NOMO-1 (cell line): ENCODE results near the gene DHRS4L2.
A peak's percentile ranks its signal among the peaks of the same experiment; 100 is the strongest.
"Not testable (repeated sequence)": the region's sequence is repeated elsewhere in the genome, so short reads cannot be mapped to it uniquely, and the experiment has no call there.

ENCODE experiments used
- DNase-seq, 2 experiments: peaks; one replicate each; lab custom pipeline; 2025; ENCODE audit not compliant: unreplicated experiment in 2 of 2; lab: John Stamatoyannopoulos, UW

DHRS4L2 gene

DNA sequence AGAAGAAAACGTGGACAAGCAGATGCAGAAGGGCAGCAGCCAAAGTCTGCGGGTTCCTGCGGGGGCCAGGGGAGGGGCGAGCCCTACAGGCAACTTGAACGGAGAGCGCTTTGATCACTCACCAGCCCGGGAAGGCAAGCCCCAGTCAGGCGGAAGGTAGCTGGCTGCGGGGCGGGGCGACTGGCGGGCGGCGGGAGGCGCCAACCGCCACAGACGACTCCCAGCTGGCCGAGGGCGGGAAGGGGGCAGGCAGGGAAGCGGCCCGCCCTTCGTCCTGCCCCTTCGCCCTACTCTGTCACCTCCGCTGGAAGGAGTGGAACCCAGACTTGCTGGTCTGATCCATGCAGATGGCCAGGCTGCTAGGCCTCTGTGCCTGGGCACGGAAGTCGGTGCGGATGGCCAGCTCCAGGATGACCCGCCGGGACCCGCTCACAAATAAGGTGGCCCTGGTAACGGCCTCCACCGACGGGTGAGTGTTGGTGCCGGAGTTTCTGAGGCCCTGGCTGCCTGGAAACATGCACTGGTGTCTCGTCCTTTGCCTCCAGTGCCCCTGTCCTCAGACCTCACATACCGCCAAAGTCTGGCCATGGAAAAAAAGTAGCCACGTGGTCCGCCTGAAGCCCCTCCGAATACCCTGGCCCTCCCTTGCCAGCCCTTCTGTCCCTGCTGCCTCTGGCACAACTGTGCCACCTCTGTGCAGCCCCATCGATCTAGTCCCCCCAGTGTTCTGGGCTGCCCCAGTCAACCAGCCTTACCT lies at the start of gene DHRS4L2:
TSS of gene DHRS4L2 (plus strand) at position 323 of the 757 bp plus-strand sequence. CDS start at position 342, 19 bp downstream.
- DNase-seq = peak; percentile 83 to 96

DNA sequence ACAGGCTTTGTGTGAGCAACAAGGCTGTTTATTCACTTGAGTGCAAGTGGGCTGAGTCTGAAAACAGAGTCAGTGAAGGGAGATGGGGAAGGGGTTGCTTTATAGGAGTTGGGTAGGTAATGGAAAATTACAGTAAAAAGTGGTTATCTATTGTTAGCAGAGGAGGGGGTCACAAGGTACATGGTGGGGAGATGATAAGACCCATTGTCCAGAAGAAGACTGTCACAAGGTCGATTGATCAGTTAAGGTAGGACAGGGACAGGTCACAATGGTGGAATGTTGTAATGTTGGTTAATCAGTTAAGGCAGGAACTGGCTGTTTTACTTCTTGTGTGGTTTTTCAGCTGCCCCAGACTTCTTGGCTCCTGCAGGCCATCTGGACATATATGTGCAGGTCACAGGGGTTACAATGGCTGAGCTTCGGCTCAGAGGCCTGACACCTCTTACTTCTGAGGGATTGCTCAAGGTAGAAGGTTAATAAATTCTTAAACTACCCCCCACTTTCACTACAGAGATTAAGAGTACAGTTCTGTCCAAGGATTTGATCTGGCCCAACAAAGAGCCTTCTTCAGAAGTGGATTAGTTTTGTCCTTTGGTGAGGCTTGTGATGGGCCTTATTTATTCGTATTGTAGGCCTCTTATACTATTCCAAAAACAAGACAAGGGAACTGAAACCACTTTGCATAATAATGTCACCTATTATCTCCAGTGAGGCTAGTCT lies 49.0 kb upstream of the DHRS4L2 start:
- DNase-seq = no peak

DNA sequence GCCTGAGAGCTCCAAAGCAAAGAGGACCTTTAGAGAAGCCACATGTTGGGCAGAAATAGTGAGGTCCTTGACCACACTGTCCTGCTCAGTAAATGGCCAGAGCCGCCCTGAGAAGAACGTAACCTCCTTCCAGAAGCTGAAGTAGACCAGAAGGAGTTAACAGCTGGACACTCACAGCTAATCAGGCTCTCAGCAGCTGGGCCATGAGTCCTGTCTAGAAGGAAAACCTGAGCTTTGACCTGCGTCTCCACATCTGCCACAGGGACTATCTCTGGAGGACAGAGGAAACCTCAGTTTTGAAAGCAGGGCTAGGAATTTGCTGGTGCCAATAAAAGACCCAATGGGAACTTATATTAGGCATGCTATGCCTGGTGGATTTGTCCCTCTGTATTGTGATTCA lies 47.5 kb upstream of the DHRS4L2 start:
- DNase-seq = no peak

DNA sequence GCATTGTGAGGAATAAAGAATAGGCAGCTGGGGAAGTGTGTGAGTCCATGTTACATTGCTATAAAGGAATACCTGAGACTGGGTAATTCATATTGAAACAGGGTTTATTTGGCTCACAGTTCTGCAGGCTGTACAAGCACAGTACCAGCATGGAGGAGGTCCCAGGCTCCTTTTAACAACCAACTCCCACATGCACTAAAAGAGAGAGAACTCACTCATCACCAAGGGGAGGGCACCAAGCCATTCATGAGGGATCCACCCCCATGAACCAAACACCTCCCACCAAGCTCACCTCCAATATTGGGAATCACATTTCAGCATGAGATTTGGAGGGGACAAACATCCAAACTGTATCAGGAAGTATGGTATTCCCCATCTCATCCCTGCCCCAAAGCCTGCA lies 47.1 kb upstream of the DHRS4L2 start:
- DNase-seq = no peak

DNA sequence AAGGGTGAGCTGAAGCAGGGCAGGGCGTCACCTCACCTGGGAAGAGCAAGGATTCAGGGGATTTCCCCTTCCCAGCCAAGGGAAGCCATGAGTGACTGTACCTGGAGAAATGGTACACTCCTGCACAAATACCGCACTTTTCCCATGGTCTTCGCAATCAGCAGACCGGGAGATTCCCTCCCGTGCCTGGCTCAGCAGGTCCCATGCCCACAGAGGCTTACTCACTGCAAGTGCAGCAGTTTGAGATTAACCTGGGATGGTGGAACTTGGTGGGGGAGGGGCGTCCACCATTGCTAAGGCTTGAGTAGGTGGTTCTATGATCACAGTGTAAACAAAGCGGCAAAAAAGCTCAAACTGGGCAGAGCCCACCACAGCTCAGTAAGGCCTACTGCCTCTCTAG lies 46.1 kb upstream of the DHRS4L2 start:
- no peak for DNase-seq

DNA sequence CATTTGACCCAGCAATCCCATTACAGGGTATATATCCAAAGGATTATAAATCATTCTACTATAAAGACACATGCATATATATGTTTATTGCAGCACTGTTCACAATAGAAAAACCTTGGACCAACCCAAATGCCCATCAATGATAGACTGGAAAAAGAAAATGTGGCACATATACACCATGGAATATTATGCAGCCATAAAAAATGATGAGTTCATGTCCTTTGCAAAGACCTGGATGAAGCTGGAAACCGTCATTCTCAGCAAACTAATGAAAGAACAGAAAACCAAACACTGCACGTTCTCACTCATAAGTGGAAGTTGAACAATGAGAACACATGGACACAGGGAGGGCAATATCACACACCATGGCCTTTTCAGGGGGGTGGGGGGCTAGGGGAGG lies 39.7 kb upstream of the DHRS4L2 start:
- DNase-seq = not testable (repeated sequence)

DNA sequence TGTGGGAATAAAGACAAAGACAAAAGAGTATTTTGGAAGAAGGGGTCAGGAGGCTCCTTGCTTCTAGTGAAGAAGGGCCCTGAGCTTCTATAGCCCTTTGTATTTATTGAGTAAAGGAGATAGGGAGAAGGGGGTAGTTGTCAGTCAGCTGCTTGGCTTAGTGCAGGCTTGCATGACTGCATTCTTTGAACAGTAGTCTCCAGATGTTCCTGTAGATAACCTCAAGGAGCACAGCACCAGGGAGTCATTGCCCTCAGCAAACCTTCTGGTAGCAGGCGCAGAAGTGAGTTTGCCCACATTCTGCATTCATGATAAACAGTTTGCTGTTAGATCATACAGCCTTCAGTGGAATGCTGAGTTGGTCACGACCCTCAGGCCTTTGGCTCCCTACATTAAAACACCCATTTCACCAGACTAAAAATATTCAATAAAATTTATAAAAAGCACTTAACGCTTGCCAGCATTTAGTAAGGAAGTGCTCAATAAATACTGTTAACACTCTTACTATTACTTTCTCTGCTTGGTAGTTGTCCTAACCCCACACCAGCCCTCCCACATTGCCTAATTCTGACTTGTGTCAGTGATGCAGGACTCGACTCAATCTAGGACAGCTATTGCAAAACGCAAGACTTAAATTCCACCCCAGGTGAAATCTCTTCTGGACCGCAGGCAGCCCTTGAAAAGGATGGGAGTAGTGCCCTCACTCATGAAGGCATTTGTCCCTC lies 38.2 kb upstream of the DHRS4L2 start:
- no peak for DNase-seq

DNA sequence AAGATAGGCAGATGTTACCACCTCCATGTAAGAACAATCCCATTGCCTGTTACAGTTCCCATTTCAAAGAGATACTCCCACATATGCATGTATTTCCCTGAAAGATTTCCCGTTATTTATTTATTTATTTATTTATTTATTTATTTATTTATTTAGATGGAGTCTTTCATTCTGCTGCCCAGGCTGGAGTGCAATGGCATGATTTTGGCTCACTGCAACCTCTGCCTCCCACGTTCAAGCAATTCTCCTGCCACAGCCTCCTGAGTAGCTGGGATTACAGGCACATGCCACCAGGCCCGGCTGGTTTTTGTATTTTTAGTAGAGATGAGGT lies 37.6 kb upstream of the DHRS4L2 start:
- not testable (repeated sequence) for DNase-seq

DNA sequence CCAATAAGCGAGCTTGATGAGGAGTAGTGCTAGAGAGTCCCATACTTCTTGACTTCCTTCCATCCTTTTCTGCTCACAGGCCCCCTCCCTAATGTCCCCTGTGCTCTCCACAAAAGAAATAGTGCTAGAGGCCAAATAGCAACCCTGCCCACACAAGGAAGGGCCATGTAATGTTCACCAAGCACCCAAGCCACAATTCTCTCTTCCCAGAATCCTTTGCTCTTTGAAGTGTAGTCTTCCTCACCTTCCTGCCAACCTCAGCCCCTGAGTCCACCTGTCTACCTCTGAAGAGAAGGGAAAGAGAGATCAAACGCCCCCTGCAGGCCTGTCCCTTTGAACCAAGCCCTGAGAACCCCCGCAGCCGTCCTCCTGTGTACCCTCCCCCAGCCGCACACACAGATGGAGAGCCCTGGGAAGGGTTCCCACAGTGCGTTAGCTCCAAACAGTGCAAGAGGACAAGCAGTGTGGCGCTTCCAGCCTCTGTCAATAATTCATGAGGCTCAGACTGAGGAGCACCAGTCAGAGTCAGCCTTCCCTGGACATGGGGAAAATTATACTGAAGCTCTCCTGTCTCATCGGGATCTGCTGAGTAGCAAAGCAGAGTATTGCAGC lies 37.0 kb upstream of the DHRS4L2 start:
- DNase-seq = no peak

DNA sequence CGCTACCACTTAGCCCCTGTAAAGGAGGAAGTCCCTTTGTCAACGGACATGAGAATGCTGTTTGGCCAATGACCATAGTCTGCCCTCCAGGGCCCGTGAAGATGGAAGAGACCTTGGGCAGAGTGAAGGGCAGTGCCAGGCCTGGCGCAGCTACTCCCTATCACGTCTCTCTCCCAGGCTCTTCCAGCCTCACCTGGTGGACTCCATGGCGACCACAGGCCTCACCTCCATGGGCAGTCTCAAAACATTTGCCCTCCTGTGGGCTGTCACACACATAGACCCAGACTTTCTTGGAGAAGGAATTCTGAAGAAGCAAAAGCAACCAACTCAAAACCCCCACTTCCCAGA lies 35.6 kb upstream of the DHRS4L2 start:
- not testable (repeated sequence) for DNase-seq

DNA sequence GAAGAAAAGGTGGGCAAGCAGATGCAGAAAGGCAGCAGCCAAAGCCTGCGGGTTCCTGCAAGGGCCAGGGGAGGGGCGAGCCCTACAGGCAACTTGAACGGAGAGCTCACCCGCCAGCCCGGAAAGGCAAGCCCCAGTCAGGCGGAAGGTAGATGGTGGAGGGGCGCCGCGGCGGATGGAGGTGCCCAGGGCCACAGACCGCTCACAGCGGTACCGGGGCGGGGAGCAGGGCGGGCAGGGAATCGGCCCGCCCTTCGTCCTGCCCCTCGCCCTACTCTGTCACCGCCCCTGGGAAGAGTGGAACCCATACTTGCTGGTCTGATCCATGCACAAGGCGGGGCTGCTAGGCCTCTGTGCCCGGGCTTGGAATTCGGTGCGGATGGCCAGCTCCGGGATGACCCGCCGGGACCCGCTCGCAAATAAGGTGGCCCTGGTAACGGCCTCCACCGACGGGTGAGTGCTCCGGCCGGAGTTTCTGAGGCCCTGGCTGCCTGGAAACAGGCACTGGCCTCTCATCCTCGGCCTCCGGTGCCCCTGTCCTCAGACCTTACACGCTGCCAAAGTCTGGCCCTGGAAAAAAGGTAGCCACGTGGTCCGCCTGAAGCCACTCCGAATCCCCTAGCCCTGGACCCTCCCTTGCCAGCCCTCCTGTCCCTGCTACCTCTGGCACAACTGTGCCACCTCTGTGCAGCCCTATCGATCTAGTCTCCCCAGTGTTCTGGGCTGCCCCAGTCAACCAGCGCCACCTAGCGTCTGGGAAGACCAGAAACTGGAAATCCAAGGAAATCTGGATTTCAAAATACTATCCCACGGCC lies 35.1 kb upstream of the DHRS4L2 start, which contains the start of gene DHRS4:
TSS of gene DHRS4 (plus strand) at position 307 of the 815 bp plus-strand sequence. CDS start at position 326, 19 bp downstream.
- peak; percentile 80 to 88 for DNase-seq

DNA sequence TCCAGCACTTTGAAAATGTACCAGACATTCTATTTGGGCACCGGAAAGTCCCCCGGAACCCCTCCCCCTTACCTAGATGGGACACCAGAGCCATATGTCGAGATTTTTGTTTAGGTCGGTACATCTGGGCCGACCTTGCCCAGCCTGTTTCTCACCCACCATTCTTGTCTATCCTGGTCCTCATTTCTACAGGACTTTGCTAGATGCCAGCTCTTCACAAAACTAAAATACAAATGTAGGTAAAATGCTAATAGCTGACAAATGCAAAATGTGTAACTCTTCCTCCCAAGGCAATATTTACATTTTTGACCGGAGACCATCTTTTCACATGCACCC lies 34.5 kb upstream of the DHRS4L2 start:
- not testable (repeated sequence) for DNase-seq

DNA sequence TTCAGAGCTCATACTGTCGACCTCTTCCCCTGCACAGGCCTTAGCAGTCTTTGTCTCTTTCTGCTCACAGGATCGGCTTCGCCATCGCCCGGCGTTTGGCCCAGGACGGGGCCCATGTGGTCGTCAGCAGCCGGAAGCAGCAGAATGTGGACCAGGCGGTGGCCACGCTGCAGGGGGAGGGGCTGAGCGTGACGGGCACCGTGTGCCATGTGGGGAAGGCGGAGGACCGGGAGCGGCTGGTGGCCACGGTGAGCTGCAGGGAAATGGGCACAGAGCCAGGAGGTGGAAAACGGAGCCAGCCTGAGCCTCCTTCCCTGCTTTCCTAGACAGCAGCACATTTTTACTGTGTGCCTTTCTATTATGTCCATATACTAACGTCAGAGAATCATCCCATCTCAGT lies 33.8 kb upstream of the DHRS4L2 start:
- not testable (repeated sequence) for DNase-seq

DNA sequence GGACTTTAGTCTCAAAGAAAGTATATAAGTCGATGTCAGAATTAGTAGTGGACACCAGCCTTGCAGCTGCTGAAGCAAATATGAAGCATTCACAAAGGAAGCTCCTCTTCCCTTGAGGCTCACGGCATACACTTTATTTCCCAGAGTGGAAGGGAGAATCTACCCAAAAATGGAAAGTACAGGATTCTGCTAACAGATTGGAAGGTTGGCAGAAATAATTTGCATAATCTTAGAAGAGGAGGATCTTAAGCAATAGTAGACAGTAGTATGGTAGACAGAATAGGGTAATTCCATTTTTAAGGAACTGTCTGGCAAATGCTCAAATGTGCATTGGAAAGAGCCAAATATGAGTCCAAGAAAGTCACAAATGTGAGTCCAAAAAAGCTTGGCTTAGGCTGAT lies 32.9 kb upstream of the DHRS4L2 start:
- DNase-seq = not testable (repeated sequence)

DNA sequence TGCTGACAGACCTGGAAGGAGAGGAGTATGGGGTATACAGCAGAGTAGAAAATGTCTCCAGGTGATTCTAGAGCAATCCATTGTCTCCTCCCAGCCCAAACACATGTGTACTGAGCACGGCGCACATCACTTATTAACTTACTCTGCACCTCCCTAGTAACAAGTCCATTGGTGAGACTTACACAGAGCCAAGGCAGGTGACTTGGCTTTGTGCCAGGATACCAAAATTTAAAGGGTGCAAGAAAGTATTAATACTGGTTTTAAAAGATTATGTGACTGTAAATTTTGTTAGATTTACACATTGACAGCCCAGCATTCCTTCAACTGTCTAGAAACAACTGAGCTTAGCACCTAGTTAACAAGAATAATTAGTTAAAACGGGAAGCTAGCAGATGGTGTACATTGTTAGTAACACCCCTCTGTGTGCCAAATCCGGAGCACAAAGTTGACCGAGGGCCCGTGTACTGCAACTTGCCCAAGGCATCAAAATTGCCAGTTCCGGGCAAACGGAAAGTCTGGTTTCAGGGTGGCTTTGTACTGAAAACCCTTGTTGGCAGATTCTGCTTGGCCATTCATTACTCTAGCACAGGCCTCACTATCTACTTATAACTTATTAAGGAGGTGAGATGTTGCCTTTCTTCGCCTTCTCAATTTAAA lies 30.7 kb upstream of the DHRS4L2 start:
- not testable (repeated sequence) for DNase-seq

DNA sequence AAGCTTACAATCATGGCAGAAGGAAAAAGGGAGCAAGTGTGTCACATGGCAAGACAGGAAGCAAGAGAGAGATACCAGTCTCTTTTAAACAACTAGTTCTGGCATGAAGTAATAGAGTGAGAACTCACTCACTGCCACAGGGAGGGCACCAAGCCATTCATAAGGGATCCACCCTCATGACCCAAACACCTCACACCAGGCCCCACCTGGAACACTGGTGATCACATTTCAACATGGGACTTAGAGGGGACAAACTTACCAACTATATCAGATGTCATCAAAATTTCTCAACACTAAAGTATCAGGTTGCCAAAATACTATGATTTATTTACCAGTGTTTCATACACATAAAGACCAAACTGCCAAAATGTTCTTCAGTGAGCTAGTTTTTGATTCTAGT lies 27.8 kb upstream of the DHRS4L2 start:
- DNase-seq = not testable (repeated sequence)

DNA sequence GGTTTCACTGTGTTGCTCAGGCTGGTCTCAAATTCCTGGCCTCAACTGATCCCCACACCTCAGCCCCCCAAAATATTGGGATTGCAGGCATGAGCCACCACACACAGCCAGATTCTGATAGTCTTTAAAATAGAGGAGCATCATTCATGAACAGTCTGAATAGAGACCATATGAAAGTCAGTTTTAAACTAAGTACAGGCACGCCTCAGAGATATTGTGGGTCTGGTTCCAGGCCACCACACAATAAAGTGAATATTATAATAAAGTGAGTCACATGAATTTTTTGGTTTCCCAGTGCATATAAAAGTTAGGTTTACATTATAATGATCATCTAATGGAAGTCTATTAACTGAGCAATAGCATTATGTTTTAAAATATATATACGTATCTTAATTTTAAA lies 27.0 kb upstream of the DHRS4L2 start:
- DNase-seq = not testable (repeated sequence)

DNA sequence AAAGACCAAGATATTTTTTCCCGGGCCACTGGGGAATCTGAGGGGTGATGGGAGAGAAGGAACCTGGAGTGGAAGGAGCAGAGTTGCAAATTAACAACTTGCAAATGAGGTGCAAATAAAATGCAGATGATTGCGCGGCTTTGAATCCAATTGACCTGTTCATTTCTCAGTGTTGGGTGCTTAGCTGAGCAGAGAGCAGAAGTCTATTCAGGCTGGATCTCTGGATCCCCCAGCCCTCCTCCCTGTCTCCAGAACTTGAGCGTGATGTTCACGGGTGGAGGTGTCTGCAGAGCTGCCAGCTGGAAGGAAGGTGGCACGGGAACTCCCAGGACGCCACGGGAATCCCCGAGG lies 19.6 kb upstream of the DHRS4L2 start:
- not testable (repeated sequence) for DNase-seq

DNA sequence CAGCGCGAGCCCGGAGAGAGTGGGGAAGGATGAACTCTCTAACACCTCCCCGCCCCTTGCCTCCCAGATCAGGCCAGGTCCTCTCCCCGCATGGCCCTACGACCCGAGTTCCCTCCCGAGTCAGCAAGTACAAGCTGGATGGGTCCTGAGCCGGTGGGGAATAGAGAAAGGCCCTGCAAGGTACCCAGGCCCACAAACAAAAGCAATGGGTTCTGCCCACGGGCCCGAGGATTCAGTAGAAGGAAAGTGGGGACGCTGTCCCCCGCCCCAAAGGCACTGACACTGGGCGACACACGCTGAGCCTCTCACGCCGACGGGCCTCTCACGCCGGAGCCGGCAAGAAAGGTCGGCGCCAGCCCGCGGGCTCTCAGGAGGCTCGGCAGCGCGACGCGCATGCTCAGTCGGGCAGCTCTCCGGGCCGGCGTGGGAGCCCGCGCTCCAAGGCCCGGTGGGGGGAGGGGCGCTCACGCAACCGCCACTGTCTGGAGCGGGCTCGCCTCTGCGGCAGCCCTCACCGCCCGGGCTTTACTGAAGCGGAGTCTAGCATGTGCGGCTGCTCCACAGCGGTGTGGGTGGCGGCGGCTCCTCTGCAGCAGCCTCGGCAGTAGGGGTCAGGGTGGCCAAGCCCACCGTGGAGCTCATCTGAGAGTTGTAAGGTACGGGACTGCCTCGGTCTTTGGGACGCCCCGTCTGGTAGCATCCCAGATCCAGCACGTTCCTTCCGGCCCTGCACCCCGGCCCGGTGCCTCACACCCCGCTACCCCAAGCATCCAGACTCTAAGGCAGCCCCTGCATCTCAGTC lies 19.0 kb upstream of the DHRS4L2 start:
- not testable (repeated sequence) for DNase-seq
